Measurements from ENCODE around the gene CTSA. TPM values are rescaled to one million over a fixed set of nuclear protein-coding genes. Genes with fewer than 3 reads are reported as not detected.
"Not testable (repeated sequence)": the region's sequence is repeated elsewhere in the genome, so short reads cannot be mapped to it uniquely, and the experiment has no call there.

CTSA gene
- total RNA-seq, 6 donors from 2014 or later, result 109 to 176 (median 155) TPM

- 82 to 99% methylated on average over 4 of the region's 4 CpGs for WGBS, 2 donors
- no peak for TF ChIP-seq POLR2A (IDR thresholded peaks at IDR 0.05)
- TF ChIP-seq EP300 (IDR thresholded peaks at IDR 0.05), result no peak
- no peak for TF ChIP-seq POLR2AphosphoS5 (IDR thresholded peaks at IDR 0.05)
- TF ChIP-seq CTCF (IDR thresholded peaks at IDR 0.05), result no peak
- H3K9me3 ChIP-seq, result no peaks in the 10 kb centered on the region
- peak in 1 of 2 donors; percentile 55 for ATAC-seq (ENCODE audit: low FRiP score in 2 of 2)
- no peaks in the 10 kb centered on the region for H3K27me3 ChIP-seq
- H3K27ac ChIP-seq, result no peak overlapping the region
- H3K36me3 ChIP-seq, result peaks cover 0 to 13% (median 10%) of the 10 kb centered on the region in 4 donors
- H3K4me3 ChIP-seq, result no peak overlapping the region
- H3K4me1 ChIP-seq, result no peaks in the 10 kb centered on the region
- no peak for DNase-seq
These were observed 18.5 kb upstream of the CTSA start for GRCh38 chr20:45872626-45873025.

GRCh38 chr20:45873409-45874103 is 17.6 kb upstream of the CTSA start:
- no peak for ATAC-seq (ENCODE audit: low FRiP score in 2 of 2)
- 76 to 96% methylated on average over 1 of the region's 1 CpG for WGBS, 2 donors

GRCh38 chr20:45874104-45874481 is 17.0 kb upstream of the CTSA start:
- peaks cover 5 to 23% (median 19%) of the 10 kb centered on the region in 4 donors for H3K36me3 ChIP-seq
- WGBS, 2 donors, result 94% methylated on average over 8 to 10 of the region's 10 CpGs
- H3K9me3 ChIP-seq; H3K4me1 ChIP-seq; H3K4me3 ChIP-seq; H3K27me3 ChIP-seq; H3K27ac ChIP-seq; ATAC-seq (ENCODE audit: low FRiP score in 2 of 2); DNase-seq: not testable (repeated sequence)

More at GRCh38 chr20:45873409-45874103, 17.6 kb upstream of the CTSA start:
- Histone ChIP-seq H3K4me3 (no peak overlapping the region), H3K36me3 (peaks cover 5 to 22% (median 18%) of the 10 kb centered on the region in 4 donors), H3K4me1 (no peaks in the 10 kb centered on the region), H3K27ac (no peak overlapping the region), H3K9me3 (no peaks in the 10 kb centered on the region), H3K27me3 (no peaks in the 10 kb centered on the region)
- no peak for DNase-seq
- no peak for TF ChIP-seq POLR2AphosphoS5 (IDR thresholded peaks at IDR 0.05)
- TF ChIP-seq POLR2A (IDR thresholded peaks at IDR 0.05), result no peak
- no peak for TF ChIP-seq CTCF (IDR thresholded peaks at IDR 0.05)

DNA sequence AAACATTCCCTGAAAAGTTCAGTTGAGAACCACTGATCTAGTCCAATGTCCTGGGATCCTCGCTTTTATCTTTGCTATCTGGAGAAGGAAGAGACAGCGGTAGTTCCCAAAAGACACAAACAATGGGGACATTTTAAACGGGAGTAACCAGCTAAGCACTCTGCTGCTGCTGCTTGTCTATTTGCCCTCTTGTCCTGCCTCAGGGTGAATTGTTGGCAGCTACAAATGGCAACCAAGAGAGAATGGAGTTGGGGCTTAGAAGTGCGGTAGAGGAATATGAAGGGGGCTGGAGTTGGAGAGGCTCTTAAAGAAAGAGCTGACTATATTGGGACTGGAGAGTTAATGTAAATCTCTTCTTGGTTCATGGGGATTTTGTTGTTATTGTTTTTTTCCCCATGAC is 16.6 kb upstream of the CTSA start:
- no peak overlapping the region for H3K27ac ChIP-seq
- no peaks in the 10 kb centered on the region for H3K9me3 ChIP-seq
- no peaks in the 10 kb centered on the region for H3K4me1 ChIP-seq
- no peaks in the 10 kb centered on the region for H3K27me3 ChIP-seq
- DNase-seq (no peak), ATAC-seq (ENCODE audit: low FRiP score in 2 of 2) (no peak)
- no peak for TF ChIP-seq EP300 (IDR thresholded peaks at IDR 0.05)
- no peak overlapping the region for H3K4me3 ChIP-seq
- peaks cover 5 to 23% (median 19%) of the 10 kb centered on the region in 4 donors for H3K36me3 ChIP-seq
- 69 to 76% methylated on average over 4 of the region's 4 CpGs for WGBS, 2 donors

DNA sequence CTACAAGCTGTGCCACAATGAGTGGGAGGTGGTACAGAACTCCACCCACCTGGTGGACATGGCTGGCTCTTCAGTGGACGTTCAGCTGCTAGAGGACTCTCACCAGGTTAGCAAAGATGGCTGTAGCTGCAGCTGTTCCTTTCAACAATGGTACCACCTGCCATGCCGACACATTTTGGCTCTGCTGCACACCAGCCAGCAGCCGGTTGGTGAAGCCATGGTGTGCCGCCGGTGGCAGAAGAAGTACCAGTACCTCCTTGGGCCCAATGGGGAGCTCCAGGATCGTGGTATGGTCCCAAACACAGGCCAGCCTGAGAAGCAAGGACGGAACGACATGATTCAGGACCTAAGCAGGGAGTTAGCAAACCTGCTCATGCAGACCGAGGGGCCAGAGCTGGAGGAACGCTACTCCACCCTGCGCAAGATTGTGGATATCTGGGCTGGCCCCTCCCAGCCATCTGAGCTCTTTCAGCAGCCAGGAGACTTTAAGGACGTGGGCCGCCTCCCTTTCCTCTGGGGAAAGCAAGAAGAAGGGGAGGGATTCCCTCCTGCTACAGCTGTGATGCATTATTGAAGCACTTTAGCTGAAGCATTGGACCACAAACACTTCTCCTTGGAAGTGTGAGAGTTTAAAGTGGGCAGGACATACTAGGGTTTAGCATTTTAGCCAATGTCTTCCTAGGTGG is 12.9 kb upstream of the CTSA start:
- 86 to 94% methylated on average over 4 to 12 of the region's 13 CpGs for WGBS, 2 donors
- H3K27ac ChIP-seq, result no peak overlapping the region
- no peaks in the 10 kb centered on the region for H3K27me3 ChIP-seq
- peaks cover 7 to 17% (median 14%) of the 10 kb centered on the region in 4 donors for H3K4me1 ChIP-seq
- no peaks in the 10 kb centered on the region for H3K9me3 ChIP-seq
- H3K4me3 ChIP-seq, result no peak overlapping the region
- DNase-seq (no peak), ATAC-seq (ENCODE audit: low FRiP score in 2 of 2) (peak in 1 of 2 donors; percentile 60)
- TF ChIP-seq CTCF (IDR thresholded peaks at IDR 0.05) (no peak), POLR2AphosphoS5 (IDR thresholded peaks at IDR 0.05) (no peak), POLR2A (IDR thresholded peaks at IDR 0.05) (no peak), EP300 (IDR thresholded peaks at IDR 0.05) (no peak)
- H3K36me3 ChIP-seq, result peaks cover 5 to 32% (median 24%) of the 10 kb centered on the region in 4 donors

All from upper lobe of left lung (tissue), 6 donors.